ENCODE data around the gene ARHGEF2. TPM values are rescaled to one million over a fixed set of nuclear protein-coding genes. Genes with fewer than 3 reads are reported as not detected.
"Not testable (repeated sequence)": the region's sequence is repeated elsewhere in the genome, so short reads cannot be mapped to it uniquely, and the experiment has no call there.

ARHGEF2 gene
- total RNA-seq, 4 donors from 2014 or later = 105 to 195 (median 153) TPM

GRCh38 chr1:155932081-155932480 is 46.3 kb downstream of the ARHGEF2 start:
- no peaks in the 10 kb centered on the region for H3K9me3 ChIP-seq
- 64 to 69% methylated on average over 1 of the region's 1 CpG for WGBS, 2 donors
- peak overlapping the region in 1 of 4 donors; percentile 1 for H3K4me3 ChIP-seq
- peaks cover 6 to 43% (median 38%) of the 10 kb centered on the region in 4 donors for H3K4me1 ChIP-seq
- no peak for DNase-seq (ENCODE audit: low spot score in 2 of 2)
- no peak for TF ChIP-seq EP300 (IDR thresholded peaks at IDR 0.05)
- TF ChIP-seq POLR2A (IDR thresholded peaks at IDR 0.05) = no peak
- no peak for TF ChIP-seq CTCF (IDR thresholded peaks at IDR 0.05)
- H3K27me3 ChIP-seq = no peaks in the 10 kb centered on the region
- no peak overlapping the region for H3K27ac ChIP-seq
- peaks cover 6 to 57% (median 11%) of the 10 kb centered on the region in 3 donors for H3K36me3 ChIP-seq

GRCh38 chr1:155931332-155932038 is 46.9 kb downstream of the ARHGEF2 start:
- Histone ChIP-seq H3K4me1 (peaks cover 6 to 43% (median 38%) of the 10 kb centered on the region in 4 donors), H3K4me3 (peak overlapping the region in 1 of 4 donors; percentile 22), H3K27me3 (no peaks in the 10 kb centered on the region), H3K27ac (no peak overlapping the region), H3K9me3 (no peaks in the 10 kb centered on the region), H3K36me3 (peaks cover 10 to 63% (median 17%) of the 10 kb centered on the region in 3 donors)
- no peak for DNase-seq (ENCODE audit: low spot score in 2 of 2)
- no peak for TF ChIP-seq POLR2A (IDR thresholded peaks at IDR 0.05)
- no peak for TF ChIP-seq EP300 (IDR thresholded peaks at IDR 0.05)
- no peak for TF ChIP-seq CTCF (IDR thresholded peaks at IDR 0.05)
- WGBS, 2 donors = 56 to 58% methylated on average over 7 of the region's 7 CpGs

GRCh38 chr1:155930725-155931124 is 47.6 kb downstream of the ARHGEF2 start:
- H3K27ac ChIP-seq; DNase-seq (ENCODE audit: low spot score in 2 of 2); H3K9me3 ChIP-seq; H3K27me3 ChIP-seq: not testable (repeated sequence)
- Histone ChIP-seq H3K36me3 (peaks cover 11 to 70% (median 25%) of the 10 kb centered on the region in 3 donors), H3K4me1 (peaks cover 6 to 43% (median 38%) of the 10 kb centered on the region in 4 donors), H3K4me3 (peak overlapping the region in 1 of 4 donors; percentile 22)
- WGBS, 2 donors = 62 to 74% methylated on average over 10 of the region's 10 CpGs

- Histone ChIP-seq H3K4me3 (no peak overlapping the region), H3K9me3 (no peaks in the 10 kb centered on the region), H3K27me3 (no peaks in the 10 kb centered on the region), H3K36me3 (peaks cover 15 to 87% (median 40%) of the 10 kb centered on the region in 3 donors), H3K4me1 (peaks cover 6 to 40% (median 35%) of the 10 kb centered on the region in 4 donors), H3K27ac (no peak overlapping the region)
- TF ChIP-seq POLR2A (IDR thresholded peaks at IDR 0.05) = no peak
- no peak for TF ChIP-seq EP300 (IDR thresholded peaks at IDR 0.05)
- no peak for TF ChIP-seq CTCF (IDR thresholded peaks at IDR 0.05)
- no peak for DNase-seq (ENCODE audit: low spot score in 2 of 2)
- WGBS, 2 donors = 77% methylated on average over 5 of the region's 5 CpGs
Measured at GRCh38 chr1:155929057-155929456, 49.3 kb downstream of the ARHGEF2 start.

- H3K9me3 ChIP-seq = no peaks in the 10 kb centered on the region
- no peak for DNase-seq (ENCODE audit: low spot score in 2 of 2)
- H3K36me3 ChIP-seq = peaks cover 15 to 99% (median 62%) of the 10 kb centered on the region in 3 donors
Measured at GRCh38 chr1:155925506-155925905, 52.8 kb downstream of the ARHGEF2 start.

More at GRCh38 chr1:155925506-155925905, 52.8 kb downstream of the ARHGEF2 start:
- Histone ChIP-seq H3K27me3 (no peaks in the 10 kb centered on the region), H3K4me3 (no peak overlapping the region), H3K27ac (no peak overlapping the region), H3K4me1 (peaks cover 0 to 7% (median 4%) of the 10 kb centered on the region in 4 donors)
- no peak for TF ChIP-seq POLR2A (IDR thresholded peaks at IDR 0.05)
- no peak for TF ChIP-seq EP300 (IDR thresholded peaks at IDR 0.05)
- TF ChIP-seq CTCF (IDR thresholded peaks at IDR 0.05) = no peak
- WGBS, 2 donors = 93 to 94% methylated on average over 2 of the region's 2 CpGs
